GDM1 (cell line): Measurements from ENCODE around the gene ABHD2.
"Not testable (repeated sequence)": the region's sequence is repeated elsewhere in the genome, so short reads cannot be mapped to it uniquely, and the experiment has no call there.

ENCODE experiments used
- DNase-seq: peaks from one replicate; lab custom pipeline; 2025; lab: John Stamatoyannopoulos, UW

ABHD2 gene

GRCh38 chr15:89139613-89140499, 51.6 kb downstream of the ABHD2 start:
- DNase-seq = no peak

GRCh38 chr15:89140595-89140994, 52.3 kb downstream of the ABHD2 start:
- no peak for DNase-seq

GRCh38 chr15:89141159-89141558, 52.9 kb downstream of the ABHD2 start:
- not testable (repeated sequence) for DNase-seq

GRCh38 chr15:89141885-89142284, 53.6 kb downstream of the ABHD2 start:
- DNase-seq = no peak

GRCh38 chr15:89142423-89142822, 54.2 kb downstream of the ABHD2 start:
- DNase-seq = no peak

GRCh38 chr15:89143503-89144162, 55.4 kb downstream of the ABHD2 start:
- no peak for DNase-seq

GRCh38 chr15:89144491-89144890, 56.2 kb downstream of the ABHD2 start:
- no peak for DNase-seq

GRCh38 chr15:89146366-89146765, 58.1 kb downstream of the ABHD2 start:
- DNase-seq = no peak

- no peak for DNase-seq
These were observed 59.9 kb downstream of the ABHD2 start for GRCh38 chr15:89148126-89148525.

GRCh38 chr15:89149501-89150101, 61.3 kb downstream of the ABHD2 start:
- DNase-seq = no peak

- no peak for DNase-seq
These were observed 62.0 kb downstream of the ABHD2 start for GRCh38 chr15:89150287-89150686.

GRCh38 chr15:89150762-89151664, 62.8 kb downstream of the ABHD2 start:
- no peak for DNase-seq

- no peak for DNase-seq
These were observed 66.9 kb downstream of the ABHD2 start for GRCh38 chr15:89155122-89155521.

GRCh38 chr15:89155656-89156055, 67.4 kb downstream of the ABHD2 start:
- no peak for DNase-seq

- DNase-seq = no peak
These were observed 68.8 kb downstream of the ABHD2 start for GRCh38 chr15:89157061-89157460.

- no peak for DNase-seq
These were observed 69.8 kb downstream of the ABHD2 start for GRCh38 chr15:89157918-89158564.

- no peak for DNase-seq
These were observed 73.4 kb downstream of the ABHD2 start for GRCh38 chr15:89161666-89162065.

- no peak for DNase-seq
These were observed 75.2 kb downstream of the ABHD2 start for GRCh38 chr15:89163271-89164055.

- DNase-seq = no peak
These were observed 76.5 kb downstream of the ABHD2 start for GRCh38 chr15:89164712-89165211.

- no peak for DNase-seq
These were observed 77.4 kb downstream of the ABHD2 start for GRCh38 chr15:89165677-89166076.
